A549 (cell line): ENCODE measurements around the gene PBX3.

Experiments
- CTCF ChIP-seq: fragments of >200 bp; sonication (Bioruptor Twin); formaldehyde crosslinking; IDR thresholded peaks from 3 replicates; pipeline ENCODE4 v1.5.1; 2016
- MAX ChIP-seq: IDR thresholded peaks from 2 replicates; pipeline ENCODE4 v1.6.1; 2012
- PHF8 ChIP-seq: fragments of 200-600 bp; sonication (generic); IDR thresholded peaks from 2 replicates; pipeline ENCODE4 v1.6.1; 2016; ENCODE audit warnings: low read depth, mild to moderate bottlenecking, antibody characterized with exemption, moderate library complexity, borderline replicate concordance
- POLR2A ChIP-seq: IDR thresholded peaks from 2 replicates; pipeline ENCODE4 v1.6.1; 2012; ENCODE audit warnings: mild to moderate bottlenecking, low read length
- RFX5 ChIP-seq: fragments of 450-650 bp; IDR thresholded peaks from 2 replicates; pipeline ENCODE4 v1.7.1; 2014; ENCODE audit warnings: antibody characterized with exemption, mild to moderate bottlenecking, moderate library complexity
- TF ChIP-seq, protein P1 (sequence below): fragments of 200-600 bp; sonication (generic); IDR thresholded peaks from 2 replicates; pipeline ENCODE4 v1.6.1; 2016; ENCODE audit warnings: antibody characterized with exemption, mild to moderate bottlenecking, moderate library complexity

- no peak for TF ChIP-seq CTCF
- TF ChIP-seq, protein P1, sequence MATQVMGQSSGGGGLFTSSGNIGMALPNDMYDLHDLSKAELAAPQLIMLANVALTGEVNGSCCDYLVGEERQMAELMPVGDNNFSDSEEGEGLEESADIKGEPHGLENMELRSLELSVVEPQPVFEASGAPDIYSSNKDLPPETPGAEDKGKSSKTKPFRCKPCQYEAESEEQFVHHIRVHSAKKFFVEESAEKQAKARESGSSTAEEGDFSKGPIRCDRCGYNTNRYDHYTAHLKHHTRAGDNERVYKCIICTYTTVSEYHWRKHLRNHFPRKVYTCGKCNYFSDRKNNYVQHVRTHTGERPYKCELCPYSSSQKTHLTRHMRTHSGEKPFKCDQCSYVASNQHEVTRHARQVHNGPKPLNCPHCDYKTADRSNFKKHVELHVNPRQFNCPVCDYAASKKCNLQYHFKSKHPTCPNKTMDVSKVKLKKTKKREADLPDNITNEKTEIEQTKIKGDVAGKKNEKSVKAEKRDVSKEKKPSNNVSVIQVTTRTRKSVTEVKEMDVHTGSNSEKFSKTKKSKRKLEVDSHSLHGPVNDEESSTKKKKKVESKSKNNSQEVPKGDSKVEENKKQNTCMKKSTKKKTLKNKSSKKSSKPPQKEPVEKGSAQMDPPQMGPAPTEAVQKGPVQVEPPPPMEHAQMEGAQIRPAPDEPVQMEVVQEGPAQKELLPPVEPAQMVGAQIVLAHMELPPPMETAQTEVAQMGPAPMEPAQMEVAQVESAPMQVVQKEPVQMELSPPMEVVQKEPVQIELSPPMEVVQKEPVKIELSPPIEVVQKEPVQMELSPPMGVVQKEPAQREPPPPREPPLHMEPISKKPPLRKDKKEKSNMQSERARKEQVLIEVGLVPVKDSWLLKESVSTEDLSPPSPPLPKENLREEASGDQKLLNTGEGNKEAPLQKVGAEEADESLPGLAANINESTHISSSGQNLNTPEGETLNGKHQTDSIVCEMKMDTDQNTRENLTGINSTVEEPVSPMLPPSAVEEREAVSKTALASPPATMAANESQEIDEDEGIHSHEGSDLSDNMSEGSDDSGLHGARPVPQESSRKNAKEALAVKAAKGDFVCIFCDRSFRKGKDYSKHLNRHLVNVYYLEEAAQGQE: no peak
- no peak for TF ChIP-seq PHF8
- no peak for TF ChIP-seq POLR2A
- no peak for TF ChIP-seq RFX5
- no peak for TF ChIP-seq MAX
These were observed 48.9 kb downstream of the PBX3 start for GRCh38 chr9:125795970-125796596.
